ENCODE measurements around the gene AMDHD2.

DNA sequence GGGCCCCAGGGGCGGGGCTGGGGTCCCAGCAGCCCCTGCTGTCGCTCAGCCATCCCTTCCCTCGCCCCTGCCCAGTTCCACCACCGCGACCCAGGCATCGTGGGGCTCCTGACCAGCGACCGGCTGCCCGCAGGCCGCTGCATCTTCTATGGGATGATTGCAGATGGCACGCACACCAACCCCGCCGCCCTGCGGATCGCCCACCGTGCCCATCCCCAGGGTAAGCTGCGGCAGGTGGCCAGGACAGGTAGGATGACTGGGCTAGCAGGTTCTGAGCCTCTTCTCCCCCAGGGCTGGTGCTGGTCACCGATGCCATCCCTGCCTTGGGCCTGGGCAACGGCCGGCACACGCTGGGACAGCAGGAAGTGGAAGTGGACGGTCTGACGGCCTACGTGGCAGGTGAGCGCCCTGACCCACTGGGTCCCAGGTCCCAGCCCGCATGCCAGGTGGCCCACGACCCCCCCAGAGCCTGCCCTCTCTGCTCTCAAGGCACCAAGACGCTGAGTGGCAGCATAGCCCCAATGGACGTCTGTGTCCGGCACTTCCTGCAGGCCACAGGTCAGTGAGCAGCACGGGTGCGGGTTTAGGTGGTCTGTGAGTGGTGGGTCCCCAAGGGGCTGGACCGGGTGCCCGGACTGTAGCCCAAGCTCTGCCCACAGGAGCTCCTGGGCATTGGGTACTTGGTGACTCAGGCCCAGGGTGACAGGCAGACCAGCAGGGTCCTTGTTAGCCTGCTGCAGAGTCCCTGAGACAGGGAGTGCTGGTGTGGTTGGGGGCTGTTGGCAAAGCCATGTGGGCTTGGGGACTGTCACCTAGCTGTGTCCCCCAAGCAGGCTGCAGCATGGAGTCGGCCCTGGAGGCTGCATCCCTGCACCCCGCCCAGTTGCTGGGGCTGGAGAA lies 8.2 kb downstream of the AMDHD2 start:
- TF ChIP-seq ZNF426 (tag by site-specific recombination; IDR thresholded peaks at IDR 0.05) (no peak), ZFP69B (tag by site-specific recombination; IDR thresholded peaks at IDR 0.05) (no peak), ZNF274 (IDR thresholded peaks at IDR 0.05; ENCODE audit: low read length) (no peak), ZNF274 (tag by site-specific recombination; IDR thresholded peaks at IDR 0.05; ENCODE audit: borderline replicate concordance) (no peak), ZNF677 (tag by site-specific recombination; IDR thresholded peaks at IDR 0.05) (no peak), ZNF558 (tag by site-specific recombination; IDR thresholded peaks at IDR 0.05) (no peak), ZNF341 (tag by site-specific recombination; IDR thresholded peaks at IDR 0.05; ENCODE audit: low read depth) (no peak), ZNF629 (tag by site-specific recombination; IDR thresholded peaks at IDR 0.05) (no peak)
- TF ChIP-seq, protein P1, sequence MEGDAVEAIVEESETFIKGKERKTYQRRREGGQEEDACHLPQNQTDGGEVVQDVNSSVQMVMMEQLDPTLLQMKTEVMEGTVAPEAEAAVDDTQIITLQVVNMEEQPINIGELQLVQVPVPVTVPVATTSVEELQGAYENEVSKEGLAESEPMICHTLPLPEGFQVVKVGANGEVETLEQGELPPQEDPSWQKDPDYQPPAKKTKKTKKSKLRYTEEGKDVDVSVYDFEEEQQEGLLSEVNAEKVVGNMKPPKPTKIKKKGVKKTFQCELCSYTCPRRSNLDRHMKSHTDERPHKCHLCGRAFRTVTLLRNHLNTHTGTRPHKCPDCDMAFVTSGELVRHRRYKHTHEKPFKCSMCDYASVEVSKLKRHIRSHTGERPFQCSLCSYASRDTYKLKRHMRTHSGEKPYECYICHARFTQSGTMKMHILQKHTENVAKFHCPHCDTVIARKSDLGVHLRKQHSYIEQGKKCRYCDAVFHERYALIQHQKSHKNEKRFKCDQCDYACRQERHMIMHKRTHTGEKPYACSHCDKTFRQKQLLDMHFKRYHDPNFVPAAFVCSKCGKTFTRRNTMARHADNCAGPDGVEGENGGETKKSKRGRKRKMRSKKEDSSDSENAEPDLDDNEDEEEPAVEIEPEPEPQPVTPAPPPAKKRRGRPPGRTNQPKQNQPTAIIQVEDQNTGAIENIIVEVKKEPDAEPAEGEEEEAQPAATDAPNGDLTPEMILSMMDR (tag by site-specific recombination; IDR thresholded peaks at IDR 0.05): no peak
- TF ChIP-seq, protein P2, sequence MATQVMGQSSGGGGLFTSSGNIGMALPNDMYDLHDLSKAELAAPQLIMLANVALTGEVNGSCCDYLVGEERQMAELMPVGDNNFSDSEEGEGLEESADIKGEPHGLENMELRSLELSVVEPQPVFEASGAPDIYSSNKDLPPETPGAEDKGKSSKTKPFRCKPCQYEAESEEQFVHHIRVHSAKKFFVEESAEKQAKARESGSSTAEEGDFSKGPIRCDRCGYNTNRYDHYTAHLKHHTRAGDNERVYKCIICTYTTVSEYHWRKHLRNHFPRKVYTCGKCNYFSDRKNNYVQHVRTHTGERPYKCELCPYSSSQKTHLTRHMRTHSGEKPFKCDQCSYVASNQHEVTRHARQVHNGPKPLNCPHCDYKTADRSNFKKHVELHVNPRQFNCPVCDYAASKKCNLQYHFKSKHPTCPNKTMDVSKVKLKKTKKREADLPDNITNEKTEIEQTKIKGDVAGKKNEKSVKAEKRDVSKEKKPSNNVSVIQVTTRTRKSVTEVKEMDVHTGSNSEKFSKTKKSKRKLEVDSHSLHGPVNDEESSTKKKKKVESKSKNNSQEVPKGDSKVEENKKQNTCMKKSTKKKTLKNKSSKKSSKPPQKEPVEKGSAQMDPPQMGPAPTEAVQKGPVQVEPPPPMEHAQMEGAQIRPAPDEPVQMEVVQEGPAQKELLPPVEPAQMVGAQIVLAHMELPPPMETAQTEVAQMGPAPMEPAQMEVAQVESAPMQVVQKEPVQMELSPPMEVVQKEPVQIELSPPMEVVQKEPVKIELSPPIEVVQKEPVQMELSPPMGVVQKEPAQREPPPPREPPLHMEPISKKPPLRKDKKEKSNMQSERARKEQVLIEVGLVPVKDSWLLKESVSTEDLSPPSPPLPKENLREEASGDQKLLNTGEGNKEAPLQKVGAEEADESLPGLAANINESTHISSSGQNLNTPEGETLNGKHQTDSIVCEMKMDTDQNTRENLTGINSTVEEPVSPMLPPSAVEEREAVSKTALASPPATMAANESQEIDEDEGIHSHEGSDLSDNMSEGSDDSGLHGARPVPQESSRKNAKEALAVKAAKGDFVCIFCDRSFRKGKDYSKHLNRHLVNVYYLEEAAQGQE (tag by site-specific recombination; IDR thresholded peaks at IDR 0.05): no peak
- TF ChIP-seq, protein P3, sequence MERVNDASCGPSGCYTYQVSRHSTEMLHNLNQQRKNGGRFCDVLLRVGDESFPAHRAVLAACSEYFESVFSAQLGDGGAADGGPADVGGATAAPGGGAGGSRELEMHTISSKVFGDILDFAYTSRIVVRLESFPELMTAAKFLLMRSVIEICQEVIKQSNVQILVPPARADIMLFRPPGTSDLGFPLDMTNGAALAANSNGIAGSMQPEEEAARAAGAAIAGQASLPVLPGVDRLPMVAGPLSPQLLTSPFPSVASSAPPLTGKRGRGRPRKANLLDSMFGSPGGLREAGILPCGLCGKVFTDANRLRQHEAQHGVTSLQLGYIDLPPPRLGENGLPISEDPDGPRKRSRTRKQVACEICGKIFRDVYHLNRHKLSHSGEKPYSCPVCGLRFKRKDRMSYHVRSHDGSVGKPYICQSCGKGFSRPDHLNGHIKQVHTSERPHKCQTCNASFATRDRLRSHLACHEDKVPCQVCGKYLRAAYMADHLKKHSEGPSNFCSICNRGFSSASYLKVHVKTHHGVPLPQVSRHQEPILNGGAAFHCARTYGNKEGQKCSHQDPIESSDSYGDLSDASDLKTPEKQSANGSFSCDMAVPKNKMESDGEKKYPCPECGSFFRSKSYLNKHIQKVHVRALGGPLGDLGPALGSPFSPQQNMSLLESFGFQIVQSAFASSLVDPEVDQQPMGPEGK (tag by site-specific recombination; IDR thresholded peaks at IDR 0.05): no peak
